Measurements from ENCODE around the gene AQP9. TPM values are rescaled to one million over a fixed set of nuclear protein-coding genes. Genes with fewer than 3 reads are reported as not detected.
A peak's percentile ranks its signal among the peaks of the same experiment; 100 is the strongest.
"Not testable (repeated sequence)": the region's sequence is repeated elsewhere in the genome, so short reads cannot be mapped to it uniquely, and the experiment has no call there.

AQP9 gene, protein sequence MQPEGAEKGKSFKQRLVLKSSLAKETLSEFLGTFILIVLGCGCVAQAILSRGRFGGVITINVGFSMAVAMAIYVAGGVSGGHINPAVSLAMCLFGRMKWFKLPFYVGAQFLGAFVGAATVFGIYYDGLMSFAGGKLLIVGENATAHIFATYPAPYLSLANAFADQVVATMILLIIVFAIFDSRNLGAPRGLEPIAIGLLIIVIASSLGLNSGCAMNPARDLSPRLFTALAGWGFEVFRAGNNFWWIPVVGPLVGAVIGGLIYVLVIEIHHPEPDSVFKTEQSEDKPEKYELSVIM
- 159 TPM for total RNA-seq

DNA sequence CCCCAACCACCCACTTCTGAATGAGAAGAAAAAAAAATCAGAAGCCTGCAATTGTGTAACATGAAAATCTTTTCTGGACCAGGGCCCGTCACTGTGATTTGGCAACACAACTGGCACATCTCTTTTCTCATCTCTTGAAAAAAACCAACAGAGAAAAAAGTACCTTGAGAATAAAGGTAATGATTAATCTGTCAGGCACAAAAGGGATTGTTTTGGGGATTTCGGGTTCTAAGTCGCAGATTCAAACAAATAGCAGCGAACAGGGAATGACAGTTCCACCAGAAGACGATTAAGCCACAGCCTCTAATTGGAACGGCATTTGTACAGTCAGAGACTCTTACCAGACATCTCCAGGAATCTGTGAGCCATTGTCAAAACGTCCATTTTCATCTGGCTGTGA is at the start of gene AQP9:
Gene AQP9, plus strand, starts transcription at position 276 of the 400 bp plus-strand sequence. CDS start 185 bp downstream, outside the sequence.
- peak; percentile 45 for ATAC-seq
- peak; percentile 82 for DNase-seq (ENCODE audit: low spot score)

DNA sequence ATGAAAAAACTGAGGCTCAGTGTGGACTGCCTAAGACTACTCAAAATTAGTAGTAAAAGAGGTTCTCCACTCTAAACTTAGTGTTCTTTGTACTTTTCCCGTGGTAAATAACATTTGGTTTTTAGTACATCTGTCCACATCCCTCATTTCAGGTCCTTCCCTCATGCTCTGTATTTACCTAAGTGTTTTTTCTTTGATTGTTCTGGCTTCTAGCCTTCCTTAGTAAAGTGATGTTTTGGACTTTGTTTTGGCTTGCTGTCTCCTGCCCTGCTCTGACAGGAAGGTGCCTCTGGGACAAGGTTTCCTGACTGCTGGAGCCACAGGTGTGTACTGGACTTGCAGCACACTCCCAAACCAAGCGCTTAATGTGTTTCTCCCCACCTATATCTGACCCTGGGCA is 42.8 kb upstream of the AQP9 start:
- ATAC-seq (peak; percentile 99), DNase-seq (ENCODE audit: low spot score) (peak; percentile 82)

DNA sequence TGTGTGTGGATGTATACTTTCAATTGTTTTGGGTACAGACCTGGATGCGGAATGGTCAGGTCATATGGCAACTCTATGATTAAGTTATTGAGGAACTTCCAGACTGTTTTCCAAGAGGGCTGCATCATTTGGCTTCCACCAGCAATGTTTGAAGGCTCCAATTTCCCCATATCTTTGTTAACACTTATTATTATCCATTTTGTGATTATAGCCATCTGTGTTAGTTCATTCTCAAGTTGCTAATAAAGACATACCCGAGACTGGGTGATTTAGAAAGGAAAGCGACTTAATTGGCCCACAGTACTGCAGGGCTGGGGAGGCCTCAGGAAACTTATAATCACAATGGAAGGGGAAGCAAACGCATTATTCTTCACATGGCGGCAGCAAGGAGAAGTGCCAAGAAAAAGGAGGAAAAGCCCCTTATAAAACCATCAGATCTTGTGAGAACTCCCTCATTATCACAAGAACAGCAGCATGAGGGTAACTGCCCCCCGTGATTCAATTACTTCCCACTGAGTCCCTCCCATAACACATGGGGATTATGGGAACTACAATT is 41.6 kb upstream of the AQP9 start:
- ATAC-seq (no peak), DNase-seq (ENCODE audit: low spot score) (no peak)

DNA sequence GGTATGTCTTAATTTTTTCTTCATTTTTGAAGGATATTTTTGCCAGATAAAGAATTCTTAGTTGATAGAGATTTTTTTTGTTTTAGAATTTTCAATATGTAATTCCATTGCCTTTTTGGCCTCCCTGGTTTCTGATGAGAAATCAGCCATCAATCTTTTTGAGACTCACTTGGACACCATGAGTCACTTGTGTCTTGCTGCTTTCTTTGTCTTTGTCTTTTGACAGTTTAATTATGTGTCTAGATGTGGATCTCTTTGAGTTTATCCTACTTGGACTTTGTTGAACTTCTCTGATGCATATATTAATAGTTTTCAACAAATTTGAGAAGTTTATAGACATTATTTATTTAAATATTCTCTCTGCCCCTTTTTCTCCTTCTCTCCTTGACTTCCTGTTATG is 34.7 kb upstream of the AQP9 start:
- ATAC-seq (no peak), DNase-seq (ENCODE audit: low spot score) (no peak)

DNA sequence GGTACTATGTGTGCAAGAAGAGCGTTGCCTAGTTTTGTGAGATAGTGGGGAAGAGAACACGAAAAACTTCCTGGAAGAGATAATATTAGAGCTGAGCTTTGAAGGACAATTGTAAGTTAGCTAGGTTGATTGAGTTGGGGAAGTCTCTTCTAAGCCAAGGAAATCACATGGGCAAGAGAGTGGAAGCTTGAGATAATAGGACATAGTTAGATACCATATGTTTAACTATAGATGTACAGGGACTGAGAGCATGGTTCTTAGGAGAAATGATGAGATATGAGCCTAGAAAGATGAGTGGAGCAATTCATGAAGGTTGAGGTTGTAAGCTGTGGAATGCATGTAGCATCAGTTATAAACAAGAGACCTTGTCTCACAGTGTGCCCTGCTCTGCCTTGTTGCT is 30.1 kb upstream of the AQP9 start:
- DNase-seq (ENCODE audit: low spot score) (no peak), ATAC-seq (no peak)

DNA sequence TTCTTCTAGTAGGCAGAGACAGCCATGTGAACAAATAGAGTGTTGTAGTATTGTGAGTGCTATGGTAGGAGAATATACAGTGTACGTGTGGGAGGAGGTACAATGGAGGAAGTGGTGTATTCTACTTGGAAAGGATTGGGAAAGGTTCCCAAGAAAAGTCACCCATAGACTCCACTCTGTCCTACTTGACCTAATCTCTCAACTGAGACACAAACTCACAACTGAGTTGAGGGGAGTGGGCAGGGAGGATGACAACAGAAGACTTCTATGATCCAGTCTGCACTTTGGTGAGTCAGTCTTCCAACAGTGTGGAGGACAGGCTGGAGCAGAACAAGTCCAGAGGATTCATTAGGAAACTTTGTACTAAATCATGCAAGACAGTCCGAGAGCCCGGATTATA is 28.8 kb upstream of the AQP9 start:
- DNase-seq (ENCODE audit: low spot score): no peak
- ATAC-seq: no peak

DNA sequence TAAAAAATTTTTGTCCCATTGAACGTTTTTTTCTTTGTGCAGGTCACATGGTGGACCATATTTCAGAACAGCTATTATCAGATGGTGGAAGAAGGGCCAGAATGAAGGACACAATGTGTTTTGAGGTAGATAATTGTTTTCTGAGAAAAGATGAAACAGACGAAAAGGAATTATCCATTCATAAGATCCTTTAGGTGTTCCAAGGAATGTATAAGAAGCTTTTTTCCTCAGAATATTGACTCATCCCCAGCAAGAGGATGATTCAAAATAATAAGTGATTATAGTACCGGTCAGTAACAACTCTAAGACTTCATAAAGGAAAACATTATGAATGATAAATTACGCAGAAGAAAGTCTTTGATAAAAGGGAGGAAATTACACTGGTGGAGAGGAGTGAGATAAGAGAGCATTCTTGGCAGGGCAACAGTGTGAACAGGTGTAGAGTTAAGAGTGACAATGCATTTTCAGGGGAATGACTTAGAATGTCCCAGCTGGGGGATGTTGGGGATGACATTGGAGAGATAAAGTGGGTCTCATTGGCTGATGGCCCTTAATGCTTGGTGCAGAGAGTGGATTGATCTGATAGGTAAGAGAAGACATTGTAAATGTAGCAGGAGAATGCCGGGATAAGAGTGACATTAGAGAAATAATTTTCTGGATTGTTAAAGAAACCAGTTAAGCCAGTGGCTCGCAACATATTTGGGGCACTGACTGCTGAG is 27.0 kb upstream of the AQP9 start:
- ATAC-seq (no peak), DNase-seq (ENCODE audit: low spot score) (no peak)

DNA sequence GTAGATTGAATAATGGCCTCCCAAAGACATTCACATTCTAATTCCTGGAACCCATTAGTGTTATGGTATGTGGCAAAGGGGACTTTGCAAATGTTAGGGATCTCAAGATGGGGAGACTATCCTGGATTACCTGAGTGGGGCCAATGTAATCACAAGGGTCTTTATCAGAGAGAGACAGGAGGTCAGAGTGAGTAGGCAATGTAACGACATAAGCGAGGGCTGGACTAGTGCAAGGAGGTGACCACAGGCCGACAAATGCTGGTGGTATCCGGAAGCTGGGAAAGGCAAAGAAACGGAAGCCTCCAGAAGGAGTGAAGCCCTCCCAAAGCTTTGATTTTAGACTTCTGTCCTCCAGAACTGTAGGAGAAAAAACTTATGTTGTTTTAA is 26.5 kb upstream of the AQP9 start:
- ATAC-seq (no peak), DNase-seq (ENCODE audit: low spot score) (no peak)

DNA sequence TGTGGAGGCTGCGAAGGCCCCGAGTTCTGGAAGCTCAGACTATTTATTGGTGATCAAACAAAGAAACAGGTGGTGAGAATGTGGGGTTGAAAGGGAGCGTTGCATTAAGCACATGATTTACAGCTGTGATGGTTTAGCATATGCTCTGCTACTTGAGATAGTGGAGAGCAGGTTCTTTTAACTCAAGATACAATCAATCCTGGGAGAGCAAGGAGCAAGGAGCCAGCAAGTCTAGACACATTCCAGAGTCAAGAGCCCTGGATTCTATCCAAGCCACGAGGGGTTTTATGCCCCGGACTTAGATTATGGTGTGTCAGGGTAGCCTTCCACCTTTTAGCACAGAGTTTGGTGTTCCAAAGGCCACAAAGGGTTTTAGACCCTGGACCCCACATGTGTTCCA is 24.8 kb upstream of the AQP9 start:
- not testable (repeated sequence) for DNase-seq (ENCODE audit: low spot score); ATAC-seq

DNA sequence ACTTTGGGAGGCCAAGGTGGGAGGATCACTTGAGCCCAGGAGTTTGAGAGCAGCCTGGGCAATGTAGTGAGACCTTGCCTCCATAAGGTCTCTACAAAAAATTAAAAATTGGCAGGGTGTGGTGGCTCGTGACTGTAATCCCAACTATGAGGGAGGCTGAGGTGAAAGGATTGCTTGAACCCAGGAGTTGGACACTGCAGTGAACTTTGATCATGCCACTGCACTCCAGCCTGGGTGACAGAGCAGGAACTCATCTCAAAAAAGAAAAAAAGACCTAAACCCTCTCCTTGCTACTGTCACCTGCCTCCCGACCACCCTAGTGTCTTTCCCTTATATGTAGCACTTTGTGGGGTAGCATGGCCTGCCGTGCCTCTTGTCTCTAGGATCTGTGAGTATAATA is 23.8 kb upstream of the AQP9 start:
- DNase-seq (ENCODE audit: low spot score) (no peak), ATAC-seq (peak; percentile 9)

DNA sequence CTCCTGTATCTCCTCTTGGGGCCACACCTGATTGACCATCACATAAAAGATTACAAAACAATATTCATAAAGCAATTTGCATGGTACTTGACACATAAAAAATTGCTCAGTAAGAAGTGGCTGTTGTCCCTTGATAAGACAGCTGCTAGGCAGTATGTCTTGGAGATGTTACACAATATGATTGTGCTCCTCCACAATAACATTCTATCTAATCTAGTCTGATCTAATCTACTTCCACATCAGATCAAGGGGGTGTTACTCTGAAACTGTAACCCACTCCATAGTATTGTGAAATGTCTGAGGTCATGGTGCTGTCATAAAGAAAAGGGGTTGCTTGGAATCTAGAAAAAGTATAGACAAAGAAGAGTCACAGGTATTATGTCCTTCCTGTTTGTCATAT is 23.4 kb upstream of the AQP9 start:
- DNase-seq (ENCODE audit: low spot score) (no peak), ATAC-seq (no peak)

DNA sequence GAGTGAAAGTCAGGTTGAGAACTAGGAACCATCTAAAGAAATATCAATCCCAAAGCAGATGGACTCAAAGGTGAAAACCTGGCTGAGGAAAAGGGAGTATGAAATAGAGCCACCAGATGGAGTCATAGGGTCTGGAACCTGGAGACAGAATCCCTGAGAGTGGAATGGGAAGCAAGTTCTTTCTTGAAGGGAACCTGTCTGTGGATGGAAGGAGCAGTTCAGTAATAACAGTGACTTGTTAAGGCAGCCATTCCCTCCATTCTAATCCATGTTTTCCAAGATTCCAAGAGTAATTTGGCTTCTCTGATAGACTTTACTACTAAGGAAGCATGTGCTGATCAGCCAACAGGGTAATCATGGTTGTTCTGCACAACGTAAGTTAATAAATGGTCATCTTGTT is 22.5 kb upstream of the AQP9 start:
- DNase-seq (ENCODE audit: low spot score): no peak
- ATAC-seq: peak; percentile 73

DNA sequence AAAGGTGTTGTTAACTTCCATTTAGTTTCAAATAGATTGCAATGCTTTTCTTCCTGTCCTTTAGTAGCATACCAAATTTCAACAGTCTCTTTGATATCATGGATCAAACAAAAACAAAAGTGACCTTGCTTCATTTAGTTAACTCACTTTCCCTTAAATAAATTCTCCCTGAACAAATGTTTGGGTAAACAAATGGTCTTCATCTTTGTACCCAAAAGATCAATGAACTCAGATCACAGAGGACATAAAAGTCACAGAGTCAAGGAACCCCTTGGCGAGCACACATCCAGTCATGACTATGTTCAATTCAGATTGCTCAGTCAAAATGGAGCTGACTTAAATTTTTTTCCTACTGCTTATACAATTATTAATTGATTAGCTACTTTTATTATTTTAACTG is 20.6 kb upstream of the AQP9 start:
- ATAC-seq: peak; percentile 78
- DNase-seq (ENCODE audit: low spot score): no peak

DNA sequence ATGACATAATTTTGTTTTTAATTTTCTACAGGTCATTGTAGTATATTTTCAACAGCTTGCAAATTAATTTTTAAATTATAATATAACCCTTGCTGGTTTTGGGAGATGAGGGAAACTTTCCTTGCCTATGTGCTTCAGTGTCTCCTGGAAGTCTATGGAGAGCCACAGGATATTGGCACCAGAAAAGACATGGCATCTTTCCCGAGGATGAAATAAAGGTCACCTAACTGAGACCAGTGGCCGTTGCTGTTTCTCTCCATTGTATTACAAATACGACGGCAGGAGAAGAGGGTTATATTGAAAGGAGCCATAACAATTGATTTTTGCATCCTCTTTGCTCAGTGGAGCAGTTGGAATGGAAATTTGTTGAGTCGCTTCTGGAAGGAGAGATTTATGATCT is 19.9 kb upstream of the AQP9 start:
- peak; percentile 62 for DNase-seq (ENCODE audit: low spot score)
- ATAC-seq: peak; percentile 70

DNA sequence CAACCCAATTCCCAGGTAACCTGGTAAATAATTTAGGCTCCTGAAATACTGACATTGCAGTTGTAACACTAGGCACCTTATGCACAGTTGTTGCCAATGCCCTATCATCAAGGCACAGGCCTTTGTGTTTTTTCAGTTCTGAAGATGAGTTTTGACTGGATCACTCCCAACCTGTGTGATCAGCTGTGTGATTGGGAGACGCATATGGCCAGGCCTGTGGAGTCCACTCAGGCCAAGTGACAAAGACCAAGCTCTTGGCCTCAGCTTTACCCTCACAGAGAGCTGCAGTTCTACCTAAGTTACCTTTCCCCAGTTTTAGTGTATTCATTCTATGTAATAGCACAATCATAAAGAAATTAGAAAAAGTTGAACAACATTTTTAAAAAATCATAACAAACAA is 19.2 kb upstream of the AQP9 start:
- peak; percentile 53 for ATAC-seq
- DNase-seq (ENCODE audit: low spot score): no peak

DNA sequence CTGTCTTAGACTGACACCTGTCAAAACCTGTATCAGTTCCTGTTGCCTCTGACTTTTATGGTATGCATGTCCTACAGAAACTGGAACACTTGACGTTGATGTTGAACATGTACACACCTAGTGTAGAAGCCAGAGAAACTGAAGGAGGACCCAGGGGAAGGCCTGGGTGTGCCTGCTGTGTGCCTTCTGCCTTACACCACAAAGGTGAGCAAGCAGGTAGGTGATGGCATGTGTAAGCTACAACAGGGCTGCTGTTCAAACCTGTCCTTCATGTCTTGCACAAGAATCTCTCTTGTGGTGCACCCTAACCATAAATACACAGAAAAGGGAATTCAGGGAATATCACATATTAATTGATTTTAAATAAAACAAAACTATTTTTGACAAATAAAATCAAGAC is 13.6 kb upstream of the AQP9 start:
- ATAC-seq (no peak), DNase-seq (ENCODE audit: low spot score) (no peak)

DNA sequence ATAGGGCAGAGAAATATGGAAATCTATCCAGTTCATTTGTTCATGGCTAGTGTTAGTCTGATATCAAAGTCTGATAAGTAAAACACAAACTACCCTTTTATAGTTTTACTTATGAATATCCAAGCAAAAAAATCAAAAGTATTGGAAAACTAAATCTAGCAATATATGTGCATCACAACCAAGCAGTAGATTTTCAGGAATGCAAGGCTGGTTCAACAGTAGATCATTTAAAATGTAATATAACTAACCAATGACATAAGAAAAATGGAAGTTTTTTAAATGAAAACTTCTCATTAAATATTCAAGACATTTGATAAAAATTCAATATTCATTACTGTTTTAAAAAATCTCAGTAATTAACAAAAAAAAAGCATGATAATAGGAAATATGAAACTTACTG is 12.8 kb upstream of the AQP9 start:
- ATAC-seq (no peak), DNase-seq (ENCODE audit: low spot score) (no peak)

DNA sequence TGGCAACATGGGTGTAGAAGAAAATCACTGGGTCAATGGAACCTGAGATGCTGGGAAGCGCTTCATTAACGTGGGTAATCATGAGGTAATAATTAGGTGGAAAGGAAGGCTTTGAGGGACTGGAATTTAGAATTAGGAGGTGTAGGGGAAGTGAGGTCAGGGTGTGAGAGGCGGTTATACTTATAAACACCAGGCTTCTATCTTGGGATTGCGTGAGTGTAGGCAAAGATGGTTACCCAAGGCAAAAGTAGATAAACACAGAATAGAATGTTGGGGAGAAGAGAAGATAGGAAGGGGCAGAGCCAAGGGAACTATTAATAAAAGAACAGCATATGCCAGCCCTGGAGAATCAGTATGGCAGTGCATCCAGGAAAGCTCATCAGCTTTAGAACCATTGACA is 3.3 kb upstream of the AQP9 start:
- DNase-seq (ENCODE audit: low spot score): no peak
- ATAC-seq: no peak

DNA sequence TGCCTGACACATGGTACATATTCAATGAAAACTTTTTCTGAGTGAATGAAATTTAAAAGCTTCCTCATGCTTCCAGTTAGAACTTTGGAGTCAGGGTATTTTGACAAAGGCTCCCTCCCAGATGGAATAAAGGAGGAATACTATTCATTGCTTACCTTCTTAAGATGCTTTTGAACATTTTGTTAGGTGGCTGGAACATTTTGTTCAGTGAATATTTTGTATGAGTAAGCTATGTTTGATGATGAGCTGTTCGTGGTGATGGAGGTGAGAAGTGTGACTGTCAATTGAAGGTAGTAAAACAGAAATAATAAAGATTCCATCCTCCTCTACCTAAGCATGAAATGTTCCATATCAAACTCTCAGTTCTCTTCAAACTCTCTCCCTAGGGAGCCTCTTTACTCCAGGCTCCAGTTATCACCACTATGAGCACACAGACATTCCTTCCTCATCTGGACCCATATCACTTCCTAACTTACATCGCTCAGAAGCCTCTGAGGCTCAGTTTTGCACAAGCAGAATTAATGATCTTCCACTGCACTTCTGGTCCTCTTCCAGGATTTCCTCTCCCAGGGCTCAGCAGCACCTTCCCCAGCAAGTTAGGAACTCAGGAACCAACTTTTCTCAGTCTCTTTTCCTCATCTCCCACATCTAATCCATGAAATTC is 2.5 kb upstream of the AQP9 start:
- DNase-seq (ENCODE audit: low spot score) (no peak), ATAC-seq (no peak)

DNA sequence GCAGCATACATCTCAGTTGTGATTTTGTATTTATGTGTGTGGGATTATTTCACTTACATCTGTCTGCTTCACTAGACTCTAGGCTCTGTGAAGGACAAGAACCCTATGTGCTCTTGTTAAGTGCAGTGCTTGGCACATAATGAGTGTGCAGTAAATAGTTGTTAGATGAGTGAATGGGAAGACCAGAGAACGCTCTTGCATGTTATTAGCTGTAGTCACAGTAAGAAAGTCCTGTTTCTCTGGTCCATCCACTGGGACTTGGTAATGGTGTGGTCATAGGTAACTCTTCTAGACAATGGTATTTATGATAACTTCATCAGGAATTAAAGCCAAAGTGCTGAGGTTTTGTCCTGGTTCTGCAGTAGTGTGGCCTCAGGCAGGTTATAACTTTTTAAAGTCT is 1.4 kb upstream of the AQP9 start:
- DNase-seq (ENCODE audit: low spot score) (no peak), ATAC-seq (no peak)

DNA sequence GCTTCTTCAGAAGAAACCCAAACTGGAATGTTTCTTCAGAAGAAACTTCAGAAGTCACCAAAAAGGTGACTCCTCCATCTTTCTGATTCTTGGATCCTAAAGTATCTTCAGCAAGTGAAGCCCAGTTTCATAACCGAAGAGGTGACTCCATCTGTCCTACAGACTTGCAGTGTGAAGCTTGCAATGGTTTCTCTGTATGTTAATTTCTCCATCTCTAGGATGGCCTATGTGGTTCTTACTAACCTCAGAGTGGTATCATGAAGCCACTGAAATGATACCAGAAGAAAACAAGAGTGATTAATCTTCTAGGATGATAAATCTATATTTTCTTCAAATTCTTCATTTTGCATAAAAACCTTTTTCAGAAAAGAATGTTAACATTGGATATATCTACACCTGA is 495 bp upstream of the AQP9 start:
- ATAC-seq: no peak
- no peak for DNase-seq (ENCODE audit: low spot score)

Data from left lobe of liver (tissue), 2 donors.